Stimulated activated CD8-positive, alpha-beta memory T cell treated with anti-CD3 and anti-CD28 coated beads, Interleukin-4, amount 100 ng/mL, for 24 hours (primary cell): Measurements from ENCODE around the gene NRARP.
"Not testable (repeated sequence)": the region's sequence is repeated elsewhere in the genome, so short reads cannot be mapped to it uniquely, and the experiment has no call there.

Experiments
- DNase-seq: peaks from one replicate; pipeline ENCODE4 v3.0.0-alpha.2; 2020; ENCODE audit warnings: low read depth

Gene NRARP

DNA sequence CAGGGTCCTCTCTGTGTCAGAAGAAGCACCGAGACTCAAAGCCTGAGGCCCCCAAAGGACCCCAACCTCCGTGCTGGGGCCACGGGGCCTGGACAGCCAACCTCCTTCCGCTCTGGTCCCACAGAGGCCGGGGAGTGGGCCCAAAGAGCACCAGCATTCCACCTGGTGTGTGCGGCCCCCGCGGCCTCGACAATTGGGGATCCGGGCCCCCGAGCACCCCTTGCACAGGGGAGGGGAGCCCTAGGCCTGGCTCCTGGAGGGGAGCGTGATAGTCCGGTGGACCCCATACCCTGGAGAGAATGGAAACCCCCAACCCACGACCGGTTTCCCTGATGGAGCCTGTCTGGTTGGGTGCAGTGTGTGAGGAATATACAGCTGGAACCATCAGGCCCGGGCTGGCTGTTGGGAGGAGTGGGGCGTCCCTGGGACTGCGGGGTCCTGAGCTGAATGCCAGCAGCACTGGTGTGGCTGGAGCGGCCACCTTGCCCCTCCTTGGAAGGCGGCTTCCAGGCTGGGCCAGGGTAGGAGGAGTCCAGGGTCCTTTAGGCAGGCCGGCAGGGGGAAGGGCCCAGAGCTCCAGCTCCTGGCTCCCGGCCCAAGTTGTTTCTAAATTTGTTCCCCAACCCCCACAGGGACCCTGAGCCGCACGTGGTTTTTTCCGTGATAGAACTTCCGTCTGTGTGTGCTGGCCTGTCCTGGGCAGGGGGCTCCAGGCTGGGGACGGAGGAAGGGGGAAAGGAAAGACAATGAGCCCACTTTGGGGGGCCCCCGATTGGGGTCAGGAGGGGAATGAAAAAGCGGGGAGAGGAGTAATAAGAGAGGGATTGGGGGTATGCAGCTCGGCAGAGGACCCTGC is 25.4 kb downstream of the NRARP start:
- DNase-seq, result no peak

DNA sequence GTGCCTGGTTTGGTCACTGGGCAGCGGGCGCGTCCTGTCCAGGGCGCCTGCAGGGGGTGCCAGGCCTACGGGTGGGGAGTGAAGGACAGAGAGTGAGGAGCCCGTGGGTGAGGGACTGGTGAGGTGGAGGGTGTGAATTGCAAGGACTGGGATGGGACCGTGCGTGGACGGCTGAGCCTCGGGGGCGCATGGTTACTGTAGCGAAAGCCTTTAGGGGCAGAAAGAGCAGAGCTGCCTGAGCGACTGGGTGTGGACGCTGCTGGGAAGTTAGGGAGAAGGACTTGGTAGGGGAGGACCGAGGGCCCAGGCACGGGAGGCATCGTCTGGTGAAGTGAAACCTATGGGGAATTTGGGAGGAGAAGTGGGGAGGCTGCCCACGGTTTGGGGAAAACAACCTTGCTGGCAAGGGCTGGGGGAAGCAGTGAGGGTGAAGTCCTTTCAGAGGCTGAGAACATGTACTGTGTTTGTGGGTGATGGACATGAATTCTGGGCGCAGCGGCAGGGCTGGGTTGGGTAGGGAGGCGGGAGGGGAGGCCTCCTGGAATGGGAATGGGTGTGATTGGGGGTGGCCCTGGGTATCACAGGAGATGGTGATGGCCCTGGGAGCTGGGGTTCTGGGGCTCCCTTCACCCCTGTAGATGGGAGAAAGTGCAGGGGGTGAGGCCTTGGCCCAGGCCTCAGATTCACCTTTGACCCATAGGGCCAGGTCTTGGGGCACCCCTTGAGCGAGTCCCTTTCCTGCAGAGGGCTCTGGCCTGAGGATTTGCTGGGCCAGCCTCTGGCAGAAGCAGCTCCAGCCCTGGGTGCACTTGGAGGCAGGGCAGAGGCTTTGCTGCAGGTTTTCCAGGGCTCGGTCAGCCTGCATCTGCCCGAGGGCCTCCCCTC is 26.2 kb downstream of the NRARP start:
- no peak for DNase-seq

DNA sequence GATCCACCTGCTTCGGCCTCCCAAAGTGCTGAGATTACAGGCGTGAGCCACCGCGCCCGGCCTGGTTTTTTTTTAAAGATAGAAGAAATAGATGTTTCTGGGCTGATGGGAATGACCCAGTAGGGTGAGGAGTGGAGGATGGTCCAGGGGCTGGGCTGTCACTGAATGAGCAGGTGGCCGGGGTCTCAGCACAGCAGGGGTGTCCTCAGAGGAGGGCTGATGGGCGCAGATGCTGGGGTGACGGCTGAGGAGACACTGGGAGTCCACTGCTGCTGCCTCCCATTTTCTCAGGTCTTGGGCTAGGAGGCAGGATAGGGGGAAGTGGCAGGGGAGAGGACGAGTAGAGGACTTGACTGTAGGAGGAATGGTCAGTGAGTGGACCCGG is 26.9 kb downstream of the NRARP start:
- no peak for DNase-seq

DNA sequence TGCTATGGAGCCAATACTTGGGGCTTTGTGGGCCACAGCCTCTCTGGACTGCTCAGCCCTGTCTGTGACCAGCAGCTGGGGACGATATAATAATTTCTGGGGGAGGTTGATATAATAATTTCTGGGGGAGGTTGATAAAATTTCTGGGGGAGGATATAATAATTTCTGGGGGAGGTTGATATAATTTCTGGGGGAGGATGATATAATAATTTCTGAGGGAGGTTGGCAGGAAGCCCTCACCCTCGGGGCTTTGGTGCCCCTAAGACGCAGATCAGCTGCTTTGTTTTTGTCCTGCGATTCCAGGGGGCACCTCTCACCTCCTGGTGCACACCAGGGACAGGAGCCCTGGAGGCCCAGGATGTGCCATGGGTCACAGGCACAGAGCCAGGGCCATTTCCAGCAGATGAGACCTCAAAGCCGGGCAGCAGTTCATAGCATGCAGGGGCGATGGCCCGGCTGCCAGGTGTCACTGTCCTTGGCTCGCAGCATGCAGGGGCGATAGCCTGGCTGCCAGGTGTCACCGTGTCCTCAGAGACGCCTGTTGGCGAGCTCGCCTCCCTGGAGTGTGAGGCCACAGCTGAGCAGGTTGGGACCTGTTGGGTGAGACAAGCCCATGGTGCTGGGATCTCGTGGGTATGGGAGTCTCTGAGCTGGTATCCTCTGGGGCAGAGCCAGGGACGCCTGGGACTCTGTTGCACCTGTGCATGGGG is 28.3 kb downstream of the NRARP start:
- DNase-seq, result no peak

DNA sequence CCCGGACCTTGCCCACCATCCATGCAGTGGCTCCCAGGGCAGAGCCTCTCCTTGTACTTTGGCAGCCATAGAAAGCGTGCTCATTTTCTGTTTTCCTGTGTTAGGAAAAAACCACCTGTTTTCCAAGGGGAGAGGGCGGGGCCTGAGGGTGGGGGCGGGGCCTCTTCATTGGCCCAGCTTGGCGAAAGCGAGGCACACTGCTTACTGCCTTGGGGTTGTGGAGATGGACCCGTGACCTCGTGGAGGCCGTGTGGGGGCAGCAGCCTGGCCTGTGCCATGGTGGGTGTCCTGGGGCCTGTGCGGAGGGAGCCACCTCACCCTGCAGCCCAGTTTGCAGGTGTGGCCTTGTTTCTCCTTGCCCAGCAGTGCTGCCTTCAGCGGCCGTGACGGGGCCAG is 29.0 kb downstream of the NRARP start:
- DNase-seq, result no peak

DNA sequence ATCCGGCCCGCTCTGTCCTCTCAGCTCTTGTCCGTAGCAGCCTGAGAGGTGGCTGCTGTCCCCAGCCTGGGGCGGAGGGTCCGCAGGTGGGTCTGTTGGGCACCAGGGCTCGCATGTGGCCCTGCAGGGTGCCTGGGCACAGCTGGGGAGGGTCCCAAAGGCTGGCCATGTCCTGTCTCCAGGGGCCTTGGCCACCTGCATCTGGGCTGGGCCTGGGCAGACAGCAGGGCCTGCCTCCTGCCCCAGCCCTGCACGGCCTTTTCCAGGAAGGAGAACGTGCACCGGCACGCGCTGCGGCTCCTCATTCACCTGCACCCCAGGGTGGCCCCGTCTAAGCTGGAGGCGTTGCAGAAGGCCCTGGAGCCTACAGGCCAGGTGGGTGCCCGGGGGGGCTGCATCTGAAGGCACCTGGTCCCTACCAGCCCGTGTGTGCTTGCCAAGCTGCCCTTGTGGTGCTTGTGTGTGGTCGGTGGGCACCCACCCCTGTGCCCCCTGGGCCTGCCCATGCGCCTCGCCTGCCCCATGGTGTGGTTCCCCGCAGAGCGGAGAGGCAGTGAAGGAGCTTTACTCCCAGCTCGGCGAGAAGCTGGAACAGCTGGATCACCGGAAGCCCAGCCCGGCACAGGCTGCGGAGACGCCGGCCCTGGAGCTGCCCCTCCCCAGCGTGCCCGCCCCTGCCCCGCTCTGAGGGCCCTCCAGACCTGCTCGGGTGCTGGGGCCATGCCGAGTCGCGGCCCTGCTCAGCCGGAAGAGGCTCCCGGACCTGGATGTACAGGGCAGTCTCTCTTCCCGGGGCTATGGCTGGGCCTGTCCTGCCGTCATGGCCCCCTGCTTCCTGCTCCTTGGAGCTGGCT is 29.6 kb downstream of the NRARP start:
- DNase-seq, result no peak

DNA sequence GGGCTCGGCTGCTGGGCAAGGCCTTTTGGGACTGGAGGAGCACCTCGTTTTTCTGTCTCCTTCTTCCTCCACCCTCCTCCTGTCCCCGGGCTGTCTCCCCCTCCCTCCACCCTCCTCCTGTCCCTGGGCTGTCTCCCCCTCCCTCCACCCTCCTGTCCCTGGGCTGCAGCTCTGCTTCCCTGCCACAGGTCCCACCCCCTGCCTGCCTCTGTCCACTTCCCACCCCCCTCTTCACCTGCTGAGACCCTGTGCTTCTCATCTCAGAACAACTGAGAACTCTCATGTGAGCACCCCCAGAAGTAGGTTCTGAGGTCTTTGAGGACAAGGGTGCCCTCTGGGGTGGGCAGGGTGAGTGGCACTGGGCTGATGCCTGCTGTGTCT is 30.4 kb downstream of the NRARP start:
- DNase-seq, result no peak

DNA sequence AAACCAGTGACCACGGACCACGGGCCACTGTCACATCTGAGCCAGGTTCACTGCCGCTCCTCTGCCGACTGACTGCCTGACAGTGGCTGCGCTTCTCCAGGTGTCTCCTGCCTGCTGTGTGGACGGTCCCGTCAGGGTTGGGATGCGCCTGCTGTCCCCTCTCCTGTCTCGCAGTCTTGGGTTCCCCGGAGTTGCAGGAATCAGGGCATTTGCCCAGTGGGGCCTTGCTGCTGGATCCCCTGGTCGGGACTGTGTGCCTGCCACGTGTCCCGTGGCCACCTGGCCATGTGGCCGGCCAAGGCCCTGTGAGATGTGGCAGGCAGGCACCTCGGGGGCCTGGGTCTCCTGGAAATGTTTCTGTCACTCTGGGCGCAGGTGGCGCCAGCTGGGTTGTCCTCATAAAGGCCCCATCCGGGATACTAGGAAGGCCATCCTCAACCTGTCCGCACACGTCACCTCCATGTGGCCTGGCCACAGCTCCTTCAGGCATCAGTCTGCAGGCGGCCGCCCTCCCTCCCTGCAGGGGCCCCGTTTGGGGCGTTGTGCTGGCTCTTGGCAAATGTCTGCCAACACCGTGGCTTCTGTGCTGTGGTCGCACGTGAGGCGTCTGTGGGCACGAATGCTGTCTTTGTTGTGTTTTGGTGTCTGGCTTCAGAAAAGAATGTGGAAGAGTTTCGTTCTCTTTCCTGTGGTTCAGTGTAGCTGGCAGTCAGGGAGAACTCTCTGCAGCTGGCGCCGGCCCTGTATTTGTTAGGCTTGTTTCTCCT is 31.0 kb downstream of the NRARP start:
- DNase-seq, result no peak

DNA sequence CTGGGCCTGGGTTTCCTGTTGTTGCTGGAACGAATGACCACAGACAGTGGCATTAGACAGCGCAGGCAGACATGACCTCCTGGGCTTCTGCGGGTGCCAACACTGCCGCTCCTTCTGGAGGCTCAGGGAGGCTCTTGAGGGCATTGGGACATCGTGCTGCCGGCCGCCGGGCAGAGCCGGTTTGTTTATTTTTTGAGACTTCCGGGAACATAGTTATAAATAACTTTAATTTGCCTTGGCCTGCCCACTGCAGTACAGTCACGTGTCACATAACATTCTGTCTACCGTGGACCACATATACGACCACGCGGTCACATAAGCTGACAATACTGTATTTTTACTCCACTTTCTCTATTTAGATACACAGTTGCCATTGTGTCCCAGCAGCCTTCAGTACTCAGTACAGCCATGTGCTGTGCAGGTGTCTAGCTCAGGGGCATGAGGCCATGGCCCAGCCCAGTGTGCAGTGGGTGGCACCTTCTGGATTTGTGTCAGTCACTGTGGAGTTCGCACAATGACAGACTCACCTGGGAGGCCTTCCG is 32.8 kb downstream of the NRARP start:
- DNase-seq, result no peak

DNA sequence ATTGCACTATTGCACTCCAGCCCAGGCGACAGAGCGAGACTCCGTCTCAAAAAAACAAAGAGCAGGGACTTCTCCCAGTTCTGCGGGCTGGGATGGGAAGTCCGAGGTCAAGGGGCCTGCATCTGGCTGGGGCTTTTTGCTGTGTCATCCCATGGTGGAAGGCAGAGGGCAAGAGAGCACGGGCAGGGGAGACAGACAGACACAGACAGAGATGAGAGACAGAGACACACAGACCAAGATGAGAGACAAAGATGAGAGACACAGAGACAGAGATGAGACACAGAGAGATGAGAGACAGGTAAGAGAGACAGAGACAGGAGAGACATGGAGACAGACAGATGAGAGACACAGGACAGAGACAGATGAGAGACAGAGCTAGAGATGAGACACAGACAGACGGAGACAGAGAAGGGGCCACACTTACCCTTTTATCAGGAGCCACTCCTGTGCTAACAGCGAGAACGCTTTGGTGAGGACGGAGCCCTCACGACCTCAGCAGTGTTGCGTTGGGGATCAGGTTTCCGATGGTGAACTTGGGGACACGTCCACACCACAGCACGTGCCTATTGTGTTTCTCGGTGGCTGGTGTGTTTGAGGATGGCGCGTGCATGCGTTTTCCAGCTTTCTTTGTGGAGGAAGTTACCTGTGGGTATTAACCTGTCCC is 33.4 kb downstream of the NRARP start:
- DNase-seq, result no peak

DNA sequence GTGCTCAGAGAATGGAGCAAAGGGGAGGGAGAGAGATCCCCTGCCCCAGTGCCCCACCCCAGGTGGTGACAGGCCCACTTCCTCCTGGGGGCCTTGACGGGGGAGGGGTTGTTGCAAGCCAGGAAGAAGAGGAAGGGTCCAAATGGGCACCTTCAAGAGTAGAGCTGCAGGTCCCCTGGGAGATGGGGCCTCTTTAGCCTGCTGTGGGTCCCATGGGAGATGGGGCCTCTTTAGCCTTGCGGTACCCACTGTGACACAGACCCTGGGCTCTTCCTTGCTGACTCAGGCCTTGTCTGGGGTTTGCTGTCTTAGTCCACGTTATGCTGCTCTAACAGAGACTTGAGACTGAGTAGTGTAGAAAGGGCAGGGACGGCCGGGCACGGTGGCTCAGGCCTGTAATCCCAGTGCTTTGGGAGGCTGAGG is 34.1 kb downstream of the NRARP start:
- DNase-seq, result no peak

DNA sequence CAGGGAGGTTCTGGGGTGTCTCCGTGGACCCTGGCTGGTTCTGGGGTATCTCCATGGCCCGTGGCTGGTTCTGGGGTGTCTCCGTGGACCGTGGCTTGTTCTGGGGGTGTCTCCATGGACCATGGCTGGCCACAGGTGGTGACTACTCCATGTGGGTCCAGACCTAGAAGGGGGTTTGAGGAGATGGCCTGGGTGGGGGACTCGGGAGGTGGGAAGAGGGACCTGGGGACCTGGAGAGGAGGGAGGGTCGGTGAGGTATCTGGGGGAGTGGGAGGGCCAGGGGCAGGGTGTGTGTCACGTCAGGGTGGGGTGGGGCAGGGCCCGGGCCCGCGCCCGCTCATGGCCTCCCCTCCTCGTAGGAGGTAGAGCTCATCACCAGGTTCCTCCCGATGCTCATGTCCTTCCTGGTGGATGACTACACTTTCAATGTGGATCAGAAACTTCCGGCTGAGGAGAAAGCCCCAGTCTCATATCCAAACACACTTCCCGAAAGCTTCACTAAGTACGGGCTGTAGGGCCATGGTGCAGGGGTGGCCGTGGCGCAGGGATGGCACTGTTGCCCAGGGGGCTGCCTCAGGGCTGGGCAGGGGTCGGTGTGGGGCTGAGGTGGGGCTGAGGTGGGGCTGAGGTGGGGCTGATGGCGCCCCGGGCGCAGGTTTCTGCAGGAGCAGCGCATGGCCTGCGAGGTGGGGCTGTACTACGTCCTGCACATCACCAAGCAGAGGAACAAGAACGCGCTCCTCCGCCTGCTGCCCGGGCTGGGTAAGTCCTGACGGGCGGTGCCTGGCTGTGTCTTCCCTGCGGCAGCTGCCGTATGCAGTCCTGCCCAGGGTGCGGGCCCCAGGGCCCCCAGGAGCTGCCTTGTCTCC is 35.3 kb downstream of the NRARP start:
- DNase-seq, result no peak

DNA sequence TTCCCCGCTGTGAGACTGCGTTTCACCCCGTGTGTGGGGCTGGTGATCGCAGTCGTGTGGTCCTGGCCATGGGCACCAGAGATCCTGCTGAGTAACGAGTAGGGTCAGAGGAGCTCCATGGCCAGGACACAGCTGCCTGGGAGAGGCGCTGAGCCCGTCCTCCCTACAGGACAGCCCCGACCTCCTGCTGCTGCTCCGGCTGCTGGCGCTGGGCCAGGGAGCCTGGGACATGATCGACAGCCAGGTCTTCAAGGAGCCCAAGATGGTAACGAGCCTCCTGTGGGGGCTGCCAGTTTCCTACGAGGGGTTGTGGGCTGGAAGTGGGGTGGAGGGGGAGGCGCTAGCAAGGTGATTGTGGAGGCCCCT is 35.9 kb downstream of the NRARP start:
- no peak for DNase-seq

DNA sequence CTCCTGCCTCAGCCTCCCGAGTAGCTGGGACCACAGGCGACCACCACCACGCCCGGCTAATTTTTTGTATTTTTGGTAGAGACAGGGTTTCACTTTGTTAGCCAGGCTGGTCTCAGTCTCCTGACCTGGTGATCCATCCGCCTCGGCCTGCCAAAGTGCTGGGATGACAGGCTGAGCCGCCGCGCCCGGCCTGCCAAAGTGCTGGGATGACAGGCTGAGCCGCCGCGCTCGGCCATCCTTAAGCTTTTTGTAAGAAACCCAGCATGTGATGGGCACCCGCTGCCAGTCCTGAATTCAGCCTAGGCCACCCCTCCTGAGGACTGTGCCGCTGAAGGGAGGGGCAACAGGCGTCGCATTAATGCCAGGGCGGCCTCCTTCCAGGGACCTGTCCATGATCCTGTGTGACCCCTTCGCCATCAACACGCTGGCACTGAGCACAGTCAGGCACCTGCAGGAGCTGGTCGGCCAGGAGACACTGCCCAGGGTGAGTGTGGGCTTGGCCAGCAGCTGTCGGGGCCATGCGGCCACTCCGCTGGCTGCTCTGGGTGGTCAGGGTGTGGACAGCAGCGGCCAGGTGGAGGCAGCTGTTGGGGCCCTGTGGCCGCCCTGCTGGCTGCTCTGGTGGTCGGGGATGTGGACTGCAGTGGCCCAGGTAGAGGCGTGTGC is 36.4 kb downstream of the NRARP start:
- DNase-seq, result no peak

DNA sequence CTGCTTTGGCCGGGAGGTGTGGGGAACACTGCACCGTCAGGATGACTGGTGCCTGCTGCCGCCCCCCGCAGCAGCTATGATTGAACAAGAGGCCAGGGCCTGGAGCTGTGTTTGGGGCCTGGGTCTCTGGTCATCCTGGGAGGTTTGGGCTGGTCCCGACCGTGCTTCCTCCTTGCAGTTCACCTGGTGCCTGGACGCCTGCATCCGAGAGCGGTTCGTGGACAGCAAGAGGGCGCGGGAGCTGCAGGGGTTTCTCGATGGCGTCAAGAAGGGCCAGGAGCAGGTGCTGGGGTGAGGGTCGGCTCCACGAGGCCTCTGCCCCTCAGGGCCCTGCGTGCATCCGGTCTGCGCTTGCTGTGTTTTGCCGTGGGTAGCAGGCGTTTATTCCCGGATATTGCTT is 38.0 kb downstream of the NRARP start:
- DNase-seq, result no peak

DNA sequence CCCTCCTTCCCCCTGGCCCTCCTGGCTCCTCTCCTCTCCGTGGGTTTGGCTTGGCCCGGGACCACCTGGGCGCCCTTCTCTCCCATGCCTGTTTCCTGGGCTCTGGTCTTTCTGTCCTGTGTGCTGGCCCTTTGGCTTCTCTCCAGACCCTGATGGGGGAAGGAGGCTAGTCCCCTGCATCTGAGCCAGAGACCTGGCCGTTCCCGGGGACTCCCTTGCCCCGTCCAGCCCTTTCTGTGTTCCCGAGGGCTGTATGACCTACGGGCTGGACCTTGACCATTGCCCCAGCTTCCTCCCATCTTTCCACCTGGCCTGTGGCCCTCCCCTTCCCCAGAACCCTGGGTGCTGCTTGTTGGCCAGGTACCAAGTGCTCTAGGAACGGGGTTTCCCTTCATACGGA is 38.6 kb downstream of the NRARP start:
- DNase-seq, result no peak

DNA sequence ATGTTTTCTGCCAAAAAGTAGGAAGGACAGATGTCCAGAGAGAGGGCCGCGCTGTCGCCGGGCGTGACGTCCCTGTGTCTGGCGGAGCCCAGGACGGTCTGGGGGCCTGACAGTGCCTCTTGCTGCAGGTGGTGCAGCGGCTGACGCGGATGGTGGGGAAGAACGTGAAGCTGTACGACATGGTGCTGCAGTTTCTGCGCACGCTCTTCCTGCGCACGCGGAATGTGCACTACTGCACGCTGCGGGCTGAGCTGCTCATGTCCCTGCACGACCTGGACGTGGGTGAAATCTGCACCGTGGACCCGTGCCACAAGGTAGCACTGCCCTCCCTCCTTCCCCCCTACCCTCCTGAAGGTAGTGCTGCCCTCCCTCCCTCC is 39.2 kb downstream of the NRARP start:
- no peak for DNase-seq

DNA sequence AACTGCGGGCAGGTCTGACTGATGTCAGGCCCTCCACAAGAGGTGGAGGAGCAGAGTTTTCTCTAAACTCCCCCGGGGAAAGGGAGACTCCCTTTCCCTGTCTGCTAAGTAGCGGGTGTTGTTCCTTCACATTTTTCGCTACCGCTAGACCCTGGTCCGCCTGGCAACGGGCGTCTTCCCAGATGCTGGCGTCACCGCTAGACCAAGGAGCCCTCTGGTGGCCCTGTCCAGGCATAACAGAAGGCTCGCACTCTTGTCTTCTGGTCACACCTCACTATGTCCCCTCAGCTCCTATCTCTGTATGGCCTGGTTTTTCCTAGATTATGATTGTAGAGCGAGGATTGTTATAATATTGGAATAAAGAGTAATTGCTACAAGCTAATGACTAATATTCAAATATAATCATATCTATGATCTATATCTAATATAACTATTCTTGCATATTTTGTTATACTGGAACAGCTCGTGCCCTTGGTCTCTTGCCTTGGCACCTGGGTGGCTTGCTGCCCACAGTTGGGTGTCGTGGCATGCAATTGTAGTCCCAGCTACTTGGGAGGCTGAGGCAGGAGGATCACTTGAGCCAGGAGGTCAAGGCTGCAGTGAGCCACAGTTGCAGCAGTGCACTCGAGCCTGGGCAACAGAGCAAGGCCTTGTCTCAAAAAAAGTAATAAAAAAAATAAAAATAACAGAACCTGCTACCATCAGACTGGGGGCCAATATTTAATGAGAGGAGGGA is 39.7 kb downstream of the NRARP start:
- not testable (repeated sequence) for DNase-seq
